Urinary bladder (tissue), 4 donors: ENCODE measurements around the gene CSNK1A1. TPM values are rescaled to one million over a fixed set of nuclear protein-coding genes. Genes with fewer than 3 reads are reported as not detected.
"Not testable (repeated sequence)": the region's sequence is repeated elsewhere in the genome, so short reads cannot be mapped to it uniquely, and the experiment has no call there.

Experiments
- DNase-seq: peaks from one replicate; pipeline ENCODE4 v3.0.0-alpha.2; 2015; ENCODE audit errors: extremely low spot score
- H3K27ac ChIP-seq: one replicate; pipeline ENCODE4 v1.5.1; 2013; ENCODE audit warnings: low read depth, mild to moderate bottlenecking, moderate library complexity
- H3K36me3 ChIP-seq: one replicate; pipeline ENCODE4 v1.6.1; 2013; ENCODE audit warnings: mild to moderate bottlenecking, moderate library complexity; ENCODE audit not compliant: insufficient read depth
- H3K4me1 ChIP-seq: one replicate; pipeline ENCODE4 v1.6.1; 2013; ENCODE audit warnings: mild to moderate bottlenecking, moderate library complexity; ENCODE audit not compliant: insufficient read depth
- H3K4me3 ChIP-seq: one replicate; pipeline ENCODE4 v1.5.1; 2013; ENCODE audit warnings: low read depth, low read length
- WGBS: extraction: QIAGEN DNeasy Blood & Tissue Kit; methylation state at CpG from one replicate; pipeline ENCODE4 v1.1.7; 2013; 5-methylcytosine and 5-hydroxymethylcytosine counted together
- polyA plus RNA-seq: library from polyadenylated mRNA; stranded (reverse); fragments of 200-250 nt; gene quantifications from one replicate; pipeline ENCODE4 v1.2.3, GENCODE V29; 2013
- total RNA-seq: library from RNA; depleted of rRNA; stranded (reverse); fragments of >200 nt; gene quantifications from one replicate; pipeline ENCODE4 v1.2.3, GENCODE V29; 2014
- donor health status: healthy with polysubstance abuse.
- donor health status: healthy.

Gene CSNK1A1
- total and polyA plus RNA-seq, 2 donors: 144 to 343 TPM

GRCh38 chr5:149535787-149536186, 15.5 kb downstream of the CSNK1A1 start:
- H3K4me1 ChIP-seq, H3K27ac ChIP-seq, DNase-seq, H3K4me3 ChIP-seq, H3K36me3 ChIP-seq: not testable (repeated sequence)
- 85% methylated on average over 6 of the region's 6 CpGs for WGBS

GRCh38 chr5:149532413-149532812, 18.8 kb downstream of the CSNK1A1 start:
- Histone ChIP-seq H3K4me1 (no peaks in the 10 kb centered on the region), H3K4me3 (no peak overlapping the region), H3K27ac (no peak overlapping the region), H3K36me3 (peaks cover 6% of the 10 kb centered on the region)
- DNase-seq: no peak
- 95% methylated on average over 7 of the region's 7 CpGs for WGBS

- DNase-seq: no peak
- Histone ChIP-seq H3K36me3 (no peaks in the 10 kb centered on the region), H3K4me3 (no peak overlapping the region), H3K27ac (no peak overlapping the region), H3K4me1 (no peaks in the 10 kb centered on the region)
Observed at GRCh38 chr5:149529463-149529862, 21.8 kb downstream of the CSNK1A1 start.

- Histone ChIP-seq H3K4me3 (no peak overlapping the region), H3K36me3 (no peaks in the 10 kb centered on the region), H3K27ac (no peak overlapping the region), H3K4me1 (no peaks in the 10 kb centered on the region)
- DNase-seq: peak; percentile 18
- WGBS: 54% methylated on average over 4 of the region's 4 CpGs
Observed at GRCh38 chr5:149528281-149529060, 22.8 kb downstream of the CSNK1A1 start.

- no peak for DNase-seq
- H3K27ac ChIP-seq: no peak overlapping the region
- H3K36me3 ChIP-seq: no peaks in the 10 kb centered on the region
- 45% methylated on average over 12 of the region's 12 CpGs for WGBS
- H3K4me1 ChIP-seq: no peaks in the 10 kb centered on the region
- H3K4me3 ChIP-seq: no peak overlapping the region
Observed at GRCh38 chr5:149526845-149527590, 24.2 kb downstream of the CSNK1A1 start.

- Histone ChIP-seq H3K27ac (no peak overlapping the region), H3K36me3 (no peaks in the 10 kb centered on the region), H3K4me3 (no peak overlapping the region), H3K4me1 (no peaks in the 10 kb centered on the region)
- 87% methylated on average over 15 of the region's 15 CpGs for WGBS
- no peak for DNase-seq
Observed at GRCh38 chr5:149521739-149522685, 29.2 kb downstream of the CSNK1A1 start.

- DNase-seq: no peak
- Histone ChIP-seq H3K4me3 (no peak overlapping the region), H3K4me1 (no peaks in the 10 kb centered on the region), H3K36me3 (no peaks in the 10 kb centered on the region), H3K27ac (no peak overlapping the region)
Observed at GRCh38 chr5:149519601-149520000, 31.6 kb downstream of the CSNK1A1 start.

GRCh38 chr5:149518620-149519019, 32.6 kb downstream of the CSNK1A1 start:
- Histone ChIP-seq H3K27ac (peak overlapping the region; percentile 59), H3K36me3 (no peaks in the 10 kb centered on the region), H3K4me1 (no peaks in the 10 kb centered on the region), H3K4me3 (no peak overlapping the region)
- 21% methylated on average over 3 of the region's 3 CpGs for whole genome bisulfite sequencing
- no peak for DNase-seq

GRCh38 chr5:149517461-149518122, 33.6 kb downstream of the CSNK1A1 start:
- DNase-seq: no peak
- WGBS: 46% methylated on average over 5 of the region's 5 CpGs
- no peaks in the 10 kb centered on the region for H3K4me1 ChIP-seq
- H3K27ac ChIP-seq: no peak overlapping the region
- H3K4me3 ChIP-seq: no peak overlapping the region
- peaks cover 2% of the 10 kb centered on the region for H3K36me3 ChIP-seq

GRCh38 chr5:149514512-149514911, 36.7 kb downstream of the CSNK1A1 start:
- Histone ChIP-seq H3K36me3 (peaks cover 4% of the 10 kb centered on the region), H3K4me3 (no peak overlapping the region), H3K27ac (no peak overlapping the region), H3K4me1 (no peaks in the 10 kb centered on the region)
- DNase-seq: no peak
- 69% methylated on average over 1 of the region's 1 CpG for WGBS

- WGBS: 78% methylated on average over 11 of the region's 11 CpGs
- not testable (repeated sequence) for DNase-seq
Observed at GRCh38 chr5:149513372-149513947, 37.8 kb downstream of the CSNK1A1 start.

GRCh38 chr5:149510136-149510535, 41.1 kb downstream of the CSNK1A1 start:
- Histone ChIP-seq H3K4me1 (no peaks in the 10 kb centered on the region), H3K4me3 (no peak overlapping the region), H3K27ac (no peak overlapping the region), H3K36me3 (peaks cover 9% of the 10 kb centered on the region)
- DNase-seq: no peak
- 92% methylated on average over 1 of the region's 1 CpG for WGBS

More at GRCh38 chr5:149513372-149513947, 37.8 kb downstream of the CSNK1A1 start:
- H3K4me3 ChIP-seq, H3K4me1 ChIP-seq, H3K36me3 ChIP-seq, H3K27ac ChIP-seq: not testable (repeated sequence)

GRCh38 chr5:149504677-149505076, 46.6 kb downstream of the CSNK1A1 start:
- DNase-seq: no peak
- Histone ChIP-seq H3K4me3 (no peak overlapping the region), H3K27ac (no peak overlapping the region), H3K4me1 (no peaks in the 10 kb centered on the region), H3K36me3 (peaks cover 12% of the 10 kb centered on the region)
- 91% methylated on average over 2 of the region's 2 CpGs for WGBS
